NCI-H345 (cell line): ENCODE results near the gene SKAP1.
A peak's percentile ranks its signal among the peaks of the same experiment; 100 is the strongest.
"Not testable (repeated sequence)": the region's sequence is repeated elsewhere in the genome, so short reads cannot be mapped to it uniquely, and the experiment has no call there.

ENCODE experiments used
- DNase-seq: peaks from one replicate; lab custom pipeline; 2025; lab: John Stamatoyannopoulos, UW

SKAP1 gene

GRCh38 chr17:48282303-48282702 lies 147.7 kb downstream of the SKAP1 start:
- no peak for DNase-seq

GRCh38 chr17:48278760-48279491 lies 151.1 kb downstream of the SKAP1 start:
- no peak for DNase-seq

GRCh38 chr17:48276776-48277175 lies 153.2 kb downstream of the SKAP1 start:
- no peak for DNase-seq

GRCh38 chr17:48270899-48271298 lies 159.1 kb downstream of the SKAP1 start:
- DNase-seq, result no peak

GRCh38 chr17:48269209-48269608 lies 160.8 kb downstream of the SKAP1 start:
- no peak for DNase-seq

GRCh38 chr17:48263731-48264035 lies 166.3 kb downstream of the SKAP1 start:
- DNase-seq, result no peak

GRCh38 chr17:48262982-48263730 lies 166.9 kb downstream of the SKAP1 start:
- DNase-seq, result peak; percentile 8

- DNase-seq, result no peak
Measured at GRCh38 chr17:48261297-48261880, 168.6 kb downstream of the SKAP1 start.

GRCh38 chr17:48259694-48260291 lies 170.2 kb downstream of the SKAP1 start:
- DNase-seq, result peak; percentile 38

- no peak for DNase-seq
Measured at GRCh38 chr17:48258331-48258730, 171.7 kb downstream of the SKAP1 start.

GRCh38 chr17:48255759-48256158 lies 174.3 kb downstream of the SKAP1 start:
- DNase-seq, result no peak

GRCh38 chr17:48254896-48255295 lies 175.1 kb downstream of the SKAP1 start:
- no peak for DNase-seq

GRCh38 chr17:48253975-48254374 lies 176.0 kb downstream of the SKAP1 start:
- DNase-seq, result no peak

GRCh38 chr17:48251950-48252349 lies 178.1 kb downstream of the SKAP1 start:
- DNase-seq, result no peak

- DNase-seq, result no peak
Measured at GRCh38 chr17:48250949-48251348, 179.1 kb downstream of the SKAP1 start.

GRCh38 chr17:48250059-48250458 lies 180.0 kb downstream of the SKAP1 start:
- DNase-seq, result not testable (repeated sequence)

GRCh38 chr17:48247603-48248002 lies 182.4 kb downstream of the SKAP1 start:
- DNase-seq, result no peak

- DNase-seq, result no peak
Measured at GRCh38 chr17:48247038-48247437, 183.0 kb downstream of the SKAP1 start.

GRCh38 chr17:48246612-48247011 lies 183.4 kb downstream of the SKAP1 start:
- no peak for DNase-seq

GRCh38 chr17:48245465-48246033 lies 184.5 kb downstream of the SKAP1 start:
- DNase-seq, result not testable (repeated sequence)

- no peak for DNase-seq
Measured at GRCh38 chr17:48244814-48245213, 185.2 kb downstream of the SKAP1 start.

GRCh38 chr17:48244121-48244711 lies 185.8 kb downstream of the SKAP1 start:
- no peak for DNase-seq
